HEK293T (cell line): ENCODE data around the gene GSAP.

Experiments
- ARNT ChIP-seq: fragments of 450-650 bp; IDR thresholded peaks from 2 replicates; pipeline ENCODE4 v1.6.1; 2017; ENCODE audit warnings: mild to moderate bottlenecking
- BHLHE40 ChIP-seq: fragments of 450-650 bp; IDR thresholded peaks from 2 replicates; pipeline ENCODE4 v1.6.1; 2016; ENCODE audit warnings: mild to moderate bottlenecking, moderate library complexity, borderline replicate concordance
- ELF4 ChIP-seq: fragments of 450-650 bp; IDR thresholded peaks from 2 replicates; pipeline ENCODE4 v1.6.1; 2017; ENCODE audit warnings: antibody characterized with exemption
- FOXA1 ChIP-seq: fragments of 450-650 bp; IDR thresholded peaks from 2 replicates; pipeline ENCODE4 v1.6.1; 2016; ENCODE audit warnings: mild to moderate bottlenecking
- FOXM1 ChIP-seq: fragments of 450-650 bp; IDR thresholded peaks from 2 replicates; pipeline ENCODE4 v1.6.1; 2017; ENCODE audit warnings: mild to moderate bottlenecking, borderline replicate concordance
- L3MBTL2 ChIP-seq: fragments of 450-650 bp; conservative IDR thresholded peaks from 2 replicates; pipeline ENCODE4 v1.6.1; 2016; ENCODE audit warnings: mild to moderate bottlenecking
- LEF1 ChIP-seq: fragments of 450-650 bp; IDR thresholded peaks from 2 replicates; pipeline ENCODE4 v1.6.1; 2017; ENCODE audit warnings: mild to moderate bottlenecking, borderline replicate concordance
- SP1 ChIP-seq: fragments of 450-650 bp; IDR thresholded peaks from 2 replicates; pipeline ENCODE4 v1.6.1; 2017
- SUZ12 ChIP-seq: fragments of 450-650 bp; IDR thresholded peaks from 2 replicates; pipeline ENCODE4 v1.6.1; 2016; ENCODE audit warnings: mild to moderate bottlenecking
- TARDBP ChIP-seq: fragments of 450-650 bp; IDR thresholded peaks from 2 replicates; pipeline ENCODE4 v1.6.1; 2016
- ZNF384 ChIP-seq: fragments of 450-650 bp; IDR thresholded peaks from 2 replicates; pipeline ENCODE4 v1.6.1; 2016

- TF ChIP-seq ARNT (no peak), TARDBP (no peak), FOXM1 (no peak), SP1 (no peak), ELF4 (no peak), L3MBTL2 (no peak), SUZ12 (no peak), BHLHE40 (no peak), LEF1 (no peak), ZNF384 (no peak), FOXA1 (no peak)
Measured at GRCh38 chr7:77329466-77330168, 86.5 kb downstream of the GSAP start.
